SK-N-SH treated with all-trans-retinoic acid at 6 μM for 48 hours (cell line): Measurements from ENCODE around the gene MFF.

ENCODE experiments used
- ATAC-seq: fragments of 200-7000 bp; cut with Tn5 transposase; 3 replicates; pipeline ENCODE4 v1.9.1; 2020; ENCODE audit warnings: mild to moderate bottlenecking, moderate library complexity
- ARNTL ChIP-seq: fragments of 450-650 bp; formaldehyde crosslinking; IDR thresholded peaks from 2 replicates; pipeline ENCODE4 v1.5.0; 2020; ENCODE audit warnings: low read depth, mild to moderate bottlenecking, moderate library complexity, borderline replicate concordance
- BACH2 ChIP-seq: fragments of 250-450 bp; sonication (Bioruptor Pico); IDR thresholded peaks from 2 replicates; pipeline ENCODE4 v1.9.0; 2021; ENCODE audit warnings: mild to moderate bottlenecking, borderline replicate concordance
- CSDC2 ChIP-seq: fragments of 250-450 bp; sonication (Bioruptor Pico); IDR thresholded peaks from 2 replicates; pipeline ENCODE4 v1.5.0; 2020; ENCODE audit warnings: mild to moderate bottlenecking, moderate library complexity
- CSRNP3 ChIP-seq: fragments of 250-450 bp; sonication (Bioruptor Pico); IDR thresholded peaks from 2 replicates; pipeline ENCODE4 v1.5.1; 2021; ENCODE audit warnings: mild to moderate bottlenecking, moderate library complexity
- ESRRG ChIP-seq: fragments of 250-450 bp; sonication (Bioruptor Pico); IDR thresholded peaks from 2 replicates; pipeline ENCODE4 v1.6.1; 2021; ENCODE audit warnings: mild to moderate bottlenecking
- GLIS3 ChIP-seq: fragments of 250-450 bp; sonication (Bioruptor Pico); IDR thresholded peaks from 2 replicates; pipeline ENCODE4 v1.5.0; 2020; ENCODE audit warnings: mild to moderate bottlenecking, moderate library complexity
- OSR1 ChIP-seq: fragments of 250-450 bp; sonication (Bioruptor Pico); IDR thresholded peaks from 2 replicates; pipeline ENCODE4 v1.8.0; 2022; ENCODE audit warnings: moderate library complexity, mild to moderate bottlenecking, inconsistent platforms
- PATZ1 ChIP-seq: fragments of 250-450 bp; sonication (Bioruptor Pico); IDR thresholded peaks from 2 replicates; pipeline ENCODE4 v1.8.0; 2020; ENCODE audit warnings: mild to moderate bottlenecking, moderate library complexity, borderline replicate concordance
- PPARA ChIP-seq: fragments of 250-450 bp; sonication (Bioruptor Pico); IDR thresholded peaks from 2 replicates; pipeline ENCODE4 v1.5.0; 2020; ENCODE audit warnings: mild to moderate bottlenecking, borderline replicate concordance
- SNAI2 ChIP-seq: fragments of 250-450 bp; sonication (Bioruptor Pico); IDR thresholded peaks from 2 replicates; pipeline ENCODE4 v1.5.0; 2020; ENCODE audit warnings: mild to moderate bottlenecking, moderate library complexity
- TCF4 ChIP-seq: fragments of 250-450 bp; sonication (Bioruptor Pico); IDR thresholded peaks from 2 replicates; pipeline ENCODE4 v1.8.0; 2021; ENCODE audit warnings: mild to moderate bottlenecking, moderate library complexity, borderline replicate concordance
- TOX ChIP-seq: fragments of 250-450 bp; sonication (Bioruptor Pico); IDR thresholded peaks from 2 replicates; pipeline ENCODE4 v1.8.0; 2021; ENCODE audit warnings: mild to moderate bottlenecking, moderate library complexity, borderline replicate concordance
- TSHZ2 ChIP-seq: fragments of 250-450 bp; sonication (Bioruptor Pico); IDR thresholded peaks from 2 replicates; pipeline ENCODE4 v1.5.0; 2020; ENCODE audit warnings: mild to moderate bottlenecking, moderate library complexity
- ZC3H10 ChIP-seq: fragments of 250-450 bp; sonication (Bioruptor Pico); IDR thresholded peaks from 2 replicates; pipeline ENCODE4 v1.5.1; 2021; ENCODE audit warnings: mild to moderate bottlenecking, moderate library complexity
- ZFP3 ChIP-seq: fragments of 250-450 bp; sonication (Bioruptor Pico); IDR thresholded peaks from 2 replicates; pipeline ENCODE4 v1.5.0; 2020; ENCODE audit warnings: mild to moderate bottlenecking, moderate library complexity
- ZFP30 ChIP-seq: fragments of 450-650 bp; formaldehyde crosslinking; IDR thresholded peaks from 2 replicates; pipeline ENCODE4 v1.5.0; 2022; ENCODE audit warnings: mild to moderate bottlenecking, moderate library complexity
- ZNF70 ChIP-seq: fragments of 450-650 bp; formaldehyde crosslinking; IDR thresholded peaks from 2 replicates; pipeline ENCODE4 v1.5.0; 2020; ENCODE audit warnings: mild to moderate bottlenecking, moderate library complexity
- ZNF8 ChIP-seq: fragments of 450-650 bp; formaldehyde crosslinking; IDR thresholded peaks from 2 replicates; pipeline ENCODE4 v1.5.0; 2020; ENCODE audit warnings: mild to moderate bottlenecking, moderate library complexity
- TF ChIP-seq, protein P1 (sequence below): fragments of 250-450 bp; sonication (Bioruptor Pico); IDR thresholded peaks from 2 replicates; pipeline ENCODE4 v1.5.1; 2020; ENCODE audit warnings: low read depth, mild to moderate bottlenecking, moderate library complexity
- TF ChIP-seq, protein P2 (sequence below): fragments of 250-450 bp; sonication (Bioruptor Pico); IDR thresholded peaks from 2 replicates; pipeline ENCODE4 v1.8.0; 2021; ENCODE audit warnings: low read depth, mild to moderate bottlenecking, moderate library complexity, borderline replicate concordance

Gene MFF

DNA sequence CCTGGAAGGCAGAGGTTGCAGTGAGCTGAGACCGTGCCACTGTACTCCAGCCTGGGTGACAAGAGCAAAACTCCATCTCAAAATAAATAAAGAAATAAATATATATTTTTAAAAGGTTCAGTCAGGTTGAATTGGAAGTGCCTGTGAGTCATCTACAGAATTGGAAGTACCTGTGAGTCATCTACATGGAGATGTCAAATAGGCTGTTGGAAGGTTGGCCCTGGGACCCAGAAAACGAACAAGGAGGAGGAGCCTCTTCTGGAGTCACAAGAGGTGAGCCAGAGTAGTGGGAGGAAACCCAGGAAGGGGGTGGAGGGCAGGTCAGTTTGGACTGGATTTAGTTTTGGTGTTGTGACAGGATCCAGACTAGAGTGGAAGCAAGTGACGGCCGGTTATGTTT, 77.9 kb downstream of the MFF start:
- TF ChIP-seq ZNF8 (no peak), ZFP3 (CRISPR knock-in tag) (no peak), GLIS3 (no peak), CSRNP3 (CRISPR knock-in tag) (no peak), TCF4 (CRISPR knock-in tag) (no peak)
- no peak for ATAC-seq

DNA sequence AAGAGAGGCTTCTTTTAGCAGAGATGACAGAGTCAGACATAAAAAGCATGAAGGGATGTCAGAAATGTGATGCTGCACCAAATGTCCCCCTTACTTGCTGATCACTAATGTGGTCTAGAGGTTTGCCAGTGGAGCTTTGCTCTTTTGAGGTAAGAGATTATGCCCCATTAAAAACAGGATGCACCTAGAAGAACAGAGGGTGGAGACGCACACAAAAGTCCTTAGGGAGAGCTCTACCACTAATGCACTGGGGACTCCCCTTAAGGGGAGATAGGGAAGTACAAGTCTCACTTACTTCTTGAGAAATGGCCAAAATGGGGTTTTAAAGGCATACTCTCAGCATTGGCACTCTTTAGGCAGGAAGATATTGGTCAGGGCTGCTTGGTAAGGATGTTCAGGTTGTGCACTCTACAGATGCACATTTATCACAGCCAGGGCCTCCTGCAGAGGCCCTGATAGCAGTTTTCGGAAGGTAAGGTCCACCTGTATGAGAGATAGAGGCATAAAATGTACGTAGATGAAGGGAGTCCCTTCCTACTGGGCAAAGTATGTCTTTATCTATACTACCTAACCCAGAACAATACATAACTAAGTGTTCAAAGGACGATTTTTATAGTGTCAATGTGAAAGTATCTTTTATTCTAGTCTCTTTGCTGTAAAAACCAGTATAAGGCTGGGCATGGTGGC, 79.7 kb downstream of the MFF start:
- TF ChIP-seq TCF4 (CRISPR knock-in tag): no peak
- TF ChIP-seq PPARA (CRISPR knock-in tag): no peak
- no peak for TF ChIP-seq BACH2
- TF ChIP-seq, protein P1, sequence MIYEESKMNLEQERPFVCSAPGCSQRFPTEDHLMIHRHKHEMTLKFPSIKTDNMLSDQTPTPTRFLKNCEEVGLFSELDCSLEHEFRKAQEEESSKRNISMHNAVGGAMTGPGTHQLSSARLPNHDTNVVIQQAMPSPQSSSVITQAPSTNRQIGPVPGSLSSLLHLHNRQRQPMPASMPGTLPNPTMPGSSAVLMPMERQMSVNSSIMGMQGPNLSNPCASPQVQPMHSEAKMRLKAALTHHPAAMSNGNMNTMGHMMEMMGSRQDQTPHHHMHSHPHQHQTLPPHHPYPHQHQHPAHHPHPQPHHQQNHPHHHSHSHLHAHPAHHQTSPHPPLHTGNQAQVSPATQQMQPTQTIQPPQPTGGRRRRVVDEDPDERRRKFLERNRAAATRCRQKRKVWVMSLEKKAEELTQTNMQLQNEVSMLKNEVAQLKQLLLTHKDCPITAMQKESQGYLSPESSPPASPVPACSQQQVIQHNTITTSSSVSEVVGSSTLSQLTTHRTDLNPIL (CRISPR knock-in tag): no peak
- no peak for TF ChIP-seq TOX (CRISPR knock-in tag)
- no peak for TF ChIP-seq ZNF8
- TF ChIP-seq TSHZ2: no peak
- TF ChIP-seq SNAI2 (CRISPR knock-in tag): no peak
- no peak for TF ChIP-seq ESRRG (CRISPR knock-in tag)
- TF ChIP-seq GLIS3: no peak
- TF ChIP-seq OSR1 (CRISPR knock-in tag): no peak
- no peak for TF ChIP-seq ZNF70 (CRISPR knock-in tag)
- TF ChIP-seq CSDC2 (CRISPR knock-in tag): no peak
- no peak for TF ChIP-seq ARNTL
- TF ChIP-seq PATZ1: no peak
- TF ChIP-seq ZFP30 (CRISPR knock-in tag): no peak
- TF ChIP-seq, all 23 proteins: peak for 0
- ATAC-seq: no peak

DNA sequence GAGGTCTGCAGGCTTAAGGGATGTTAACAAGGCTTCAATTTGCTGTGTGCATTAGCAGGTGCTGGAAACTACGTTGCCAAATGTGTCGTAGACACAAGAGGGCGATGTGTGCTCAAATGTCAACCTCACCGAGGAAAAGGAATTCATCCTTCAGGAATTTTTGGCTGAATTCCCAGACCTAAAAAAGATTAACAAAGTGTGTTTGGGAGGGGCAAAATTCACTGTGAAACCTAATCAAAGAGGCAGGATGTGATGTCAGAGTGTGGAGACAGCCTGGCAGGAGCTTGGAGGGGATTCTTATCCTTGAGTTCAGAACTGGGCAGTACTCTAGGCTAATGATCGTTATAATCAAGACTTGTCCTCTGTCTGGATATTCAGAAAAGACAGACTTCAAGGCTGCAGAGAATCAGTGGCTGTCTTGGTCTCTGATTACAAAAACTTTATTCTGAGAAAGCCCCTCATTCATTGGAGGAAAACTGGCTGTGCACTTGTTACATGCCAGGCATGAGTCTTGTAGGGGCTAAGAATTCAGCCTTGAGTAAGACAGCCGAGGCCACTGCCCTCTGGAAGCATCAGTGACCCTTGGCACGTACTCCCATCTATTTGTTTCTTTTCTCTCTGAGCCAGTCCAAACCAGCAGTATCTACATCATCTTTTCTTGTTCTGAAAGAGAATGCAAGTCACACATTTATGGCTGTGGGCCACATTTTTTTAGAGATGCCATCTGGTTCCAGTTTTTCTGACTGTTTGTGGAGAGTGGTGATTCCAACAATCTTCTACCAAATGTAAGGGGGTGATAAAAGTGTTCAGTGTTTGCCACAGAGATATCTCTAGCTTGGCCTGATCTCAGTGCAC, 81.4 kb downstream of the MFF start:
- peak; percentile 91 for ATAC-seq
- TF ChIP-seq, protein P1 (CRISPR knock-in tag): no peak
- TF ChIP-seq ZFP30 (CRISPR knock-in tag): no peak
- no peak for TF ChIP-seq TOX (CRISPR knock-in tag)
- no peak for TF ChIP-seq ZC3H10 (CRISPR knock-in tag)
- TF ChIP-seq PPARA (CRISPR knock-in tag): no peak
- TF ChIP-seq, protein P2, sequence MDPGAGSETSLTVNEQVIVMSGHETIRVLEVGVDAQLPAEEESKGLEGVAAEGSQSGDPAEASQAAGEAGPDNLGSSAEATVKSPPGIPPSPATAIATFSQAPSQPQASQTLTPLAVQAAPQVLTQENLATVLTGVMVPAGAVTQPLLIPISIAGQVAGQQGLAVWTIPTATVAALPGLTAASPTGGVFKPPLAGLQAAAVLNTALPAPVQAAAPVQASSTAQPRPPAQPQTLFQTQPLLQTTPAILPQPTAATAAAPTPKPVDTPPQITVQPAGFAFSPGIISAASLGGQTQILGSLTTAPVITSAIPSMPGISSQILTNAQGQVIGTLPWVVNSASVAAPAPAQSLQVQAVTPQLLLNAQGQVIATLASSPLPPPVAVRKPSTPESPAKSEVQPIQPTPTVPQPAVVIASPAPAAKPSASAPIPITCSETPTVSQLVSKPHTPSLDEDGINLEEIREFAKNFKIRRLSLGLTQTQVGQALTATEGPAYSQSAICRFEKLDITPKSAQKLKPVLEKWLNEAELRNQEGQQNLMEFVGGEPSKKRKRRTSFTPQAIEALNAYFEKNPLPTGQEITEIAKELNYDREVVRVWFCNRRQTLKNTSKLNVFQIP: no peak
- TF ChIP-seq GLIS3: no peak
- no peak for TF ChIP-seq TSHZ2
- no peak for TF ChIP-seq CSRNP3 (CRISPR knock-in tag)
- no peak for TF ChIP-seq ARNTL
- 0 out of 2 replicates have a peak, but pooled peaks have one; percentile 15 for TF ChIP-seq TCF4 (CRISPR knock-in tag)
- TF ChIP-seq ZNF8: no peak
